ENCODE data around the gene PHF2.
"Not testable (repeated sequence)": the region's sequence is repeated elsewhere in the genome, so short reads cannot be mapped to it uniquely, and the experiment has no call there.

Gene PHF2

GRCh38 chr9:93662952-93663572 is 86.7 kb downstream of the PHF2 start:
- Histone ChIP-seq H3K27ac (no peak overlapping the region), H3K27me3 (no peaks in the 10 kb centered on the region), H3K9me3 (no peaks in the 10 kb centered on the region), H3K4me1 (ENCODE audit: control insufficient read depth in 1 of 2, insufficient read depth in 1 of 2, low read depth in 1 of 2, low read length in 1 of 2) (no peaks in the 10 kb centered on the region), H3K4me3 (ENCODE audit: low read depth in 1 of 2, low read length in 1 of 2) (no peak overlapping the region), H3K36me3 (peaks cover 88% of the 10 kb centered on the region)
- TF ChIP-seq CTCF (IDR thresholded peaks at IDR 0.05), result no peak

GRCh38 chr9:93663877-93664548 is 87.6 kb downstream of the PHF2 start:
- Histone ChIP-seq H3K36me3 (peaks cover 88% of the 10 kb centered on the region), H3K9me3 (no peaks in the 10 kb centered on the region), H3K4me3 (ENCODE audit: low read depth in 1 of 2, low read length in 1 of 2) (no peak overlapping the region), H3K4me1 (ENCODE audit: control insufficient read depth in 1 of 2, insufficient read depth in 1 of 2, low read depth in 1 of 2, low read length in 1 of 2) (no peaks in the 10 kb centered on the region), H3K27me3 (no peaks in the 10 kb centered on the region), H3K27ac (no peak overlapping the region)
- no peak for TF ChIP-seq CTCF (IDR thresholded peaks at IDR 0.05)

GRCh38 chr9:93664549-93665120 is 88.3 kb downstream of the PHF2 start:
- H3K4me3 ChIP-seq (ENCODE audit: low read depth in 1 of 2, low read length in 1 of 2), result no peak overlapping the region
- H3K9me3 ChIP-seq, result no peaks in the 10 kb centered on the region
- H3K27ac ChIP-seq, result no peak overlapping the region
- H3K27me3 ChIP-seq, result no peaks in the 10 kb centered on the region
- peaks cover 88% of the 10 kb centered on the region for H3K36me3 ChIP-seq
- no peak for TF ChIP-seq CTCF (IDR thresholded peaks at IDR 0.05)
- no peaks in the 10 kb centered on the region for H3K4me1 ChIP-seq (ENCODE audit: control insufficient read depth in 1 of 2, insufficient read depth in 1 of 2, low read depth in 1 of 2, low read length in 1 of 2)

GRCh38 chr9:93665128-93665636 is 88.8 kb downstream of the PHF2 start:
- H3K9me3 ChIP-seq, result no peaks in the 10 kb centered on the region
- H3K4me3 ChIP-seq (ENCODE audit: low read depth in 1 of 2, low read length in 1 of 2), result no peak overlapping the region
- no peaks in the 10 kb centered on the region for H3K27me3 ChIP-seq
- no peak for TF ChIP-seq CTCF (IDR thresholded peaks at IDR 0.05)
- no peak overlapping the region for H3K27ac ChIP-seq
- peaks cover 88% of the 10 kb centered on the region for H3K36me3 ChIP-seq
- H3K4me1 ChIP-seq (ENCODE audit: control insufficient read depth in 1 of 2, insufficient read depth in 1 of 2, low read depth in 1 of 2, low read length in 1 of 2), result no peaks in the 10 kb centered on the region

GRCh38 chr9:93665637-93666438 is 89.5 kb downstream of the PHF2 start:
- TF ChIP-seq CTCF (IDR thresholded peaks at IDR 0.05), result no peak
- no peak overlapping the region for H3K4me3 ChIP-seq (ENCODE audit: low read depth in 1 of 2, low read length in 1 of 2)
- H3K36me3 ChIP-seq, result peaks cover 81% of the 10 kb centered on the region
- no peak overlapping the region for H3K27ac ChIP-seq
- H3K9me3 ChIP-seq, result no peaks in the 10 kb centered on the region
- no peaks in the 10 kb centered on the region for H3K4me1 ChIP-seq (ENCODE audit: control insufficient read depth in 1 of 2, insufficient read depth in 1 of 2, low read depth in 1 of 2, low read length in 1 of 2)
- no peaks in the 10 kb centered on the region for H3K27me3 ChIP-seq

GRCh38 chr9:93666439-93666784 is 90.0 kb downstream of the PHF2 start:
- H3K27me3 ChIP-seq; H3K9me3 ChIP-seq; H3K4me1 ChIP-seq (ENCODE audit: control insufficient read depth in 1 of 2, insufficient read depth in 1 of 2, low read depth in 1 of 2, low read length in 1 of 2); H3K4me3 ChIP-seq (ENCODE audit: low read depth in 1 of 2, low read length in 1 of 2); H3K27ac ChIP-seq: not testable (repeated sequence)
- peaks cover 80% of the 10 kb centered on the region for H3K36me3 ChIP-seq
